HG03354 (cell line): ENCODE data around the gene APOB.

Experiments
- ATAC-seq: cut with Tn5 transposase; IDR thresholded peaks from one replicate; pipeline ENCODE4 v1.9.1; 2021; ENCODE audit warnings: mild to moderate bottlenecking; ENCODE audit not compliant: unreplicated experiment, poor library complexity, severe bottlenecking

APOB gene

DNA sequence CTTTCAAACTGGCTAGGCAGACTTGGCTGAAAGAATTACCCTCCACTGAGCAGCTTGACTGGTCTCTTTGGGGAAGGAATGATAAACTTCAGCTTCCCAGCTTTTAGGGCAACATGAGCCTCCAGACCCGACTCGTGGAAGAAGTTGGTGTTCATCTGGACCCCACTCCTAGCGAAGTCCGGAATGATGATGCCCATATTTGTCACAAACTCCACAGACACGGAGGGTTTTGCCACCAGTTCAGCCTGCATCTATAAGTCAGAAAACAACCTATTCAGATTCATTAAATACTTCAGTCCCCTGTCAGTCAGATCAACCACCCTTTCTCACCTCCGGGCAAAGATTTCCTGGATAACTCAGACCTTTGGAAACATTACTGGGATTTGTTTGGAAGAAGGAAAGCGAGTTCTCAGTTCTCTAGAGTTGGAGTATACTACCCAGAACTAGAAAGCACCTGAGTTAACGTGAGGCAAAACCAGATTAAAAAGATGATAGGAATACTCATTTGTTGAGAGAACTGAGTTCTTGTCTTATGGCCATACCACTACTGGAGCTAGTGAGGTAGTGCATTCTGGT lies 21.0 kb downstream of the APOB start:
- no peak for ATAC-seq

GRCh38 chr2:21021430-21021829 lies 22.4 kb downstream of the APOB start:
- no peak for ATAC-seq

GRCh38 chr2:21020668-21021288 lies 23.1 kb downstream of the APOB start:
- no peak for ATAC-seq

GRCh38 chr2:21020031-21020667 lies 23.7 kb downstream of the APOB start:
- no peak for ATAC-seq

DNA sequence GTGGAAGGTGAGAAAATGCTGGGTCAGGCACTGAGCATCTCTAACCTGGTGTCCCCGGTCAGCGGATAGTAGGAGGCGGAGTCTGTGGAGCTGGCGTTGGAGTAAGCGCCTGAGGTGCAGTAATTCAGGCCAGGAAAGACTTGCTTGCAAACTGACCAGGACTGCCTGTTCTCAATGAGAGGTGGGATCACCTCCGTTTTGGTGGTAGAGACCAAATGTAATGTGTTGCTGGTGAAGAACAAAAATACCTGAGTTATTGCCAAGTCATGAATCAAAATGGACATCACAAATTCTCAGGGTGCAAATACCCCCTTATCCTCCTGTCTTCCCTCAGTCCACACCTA lies 24.2 kb downstream of the APOB start:
- no peak for ATAC-seq

DNA sequence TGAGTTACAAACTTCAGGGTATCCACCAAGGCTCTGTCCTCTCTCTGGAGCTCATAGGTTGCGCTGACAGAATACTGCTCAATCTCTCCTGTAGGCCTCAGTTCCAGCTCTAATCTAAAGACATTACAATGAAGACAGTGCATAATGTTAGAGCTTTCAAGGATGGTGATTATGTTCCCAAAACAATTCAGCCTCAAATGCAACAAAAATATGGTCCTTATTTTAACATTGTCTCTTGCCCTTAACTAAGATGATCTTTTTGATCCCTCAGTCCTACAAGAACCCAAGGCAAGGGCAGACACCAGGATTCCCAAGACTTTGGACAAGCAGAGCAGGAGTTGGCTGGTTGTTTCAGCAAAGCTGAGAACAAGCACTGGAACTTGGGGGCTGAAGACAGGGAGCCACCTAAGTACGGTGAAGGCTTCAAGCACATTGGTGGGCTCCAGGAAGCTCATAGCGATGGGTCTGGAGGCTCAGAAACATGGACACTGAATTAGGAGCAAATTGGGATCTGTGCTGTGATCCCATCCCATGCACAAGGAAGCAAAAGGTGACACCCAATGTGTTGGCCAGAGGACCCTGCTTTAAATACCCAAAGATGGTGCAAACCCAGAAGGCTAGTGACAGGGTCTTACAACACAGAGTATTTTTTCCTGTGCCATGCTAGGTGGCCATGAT lies 24.7 kb downstream of the APOB start:
- no peak for ATAC-seq

DNA sequence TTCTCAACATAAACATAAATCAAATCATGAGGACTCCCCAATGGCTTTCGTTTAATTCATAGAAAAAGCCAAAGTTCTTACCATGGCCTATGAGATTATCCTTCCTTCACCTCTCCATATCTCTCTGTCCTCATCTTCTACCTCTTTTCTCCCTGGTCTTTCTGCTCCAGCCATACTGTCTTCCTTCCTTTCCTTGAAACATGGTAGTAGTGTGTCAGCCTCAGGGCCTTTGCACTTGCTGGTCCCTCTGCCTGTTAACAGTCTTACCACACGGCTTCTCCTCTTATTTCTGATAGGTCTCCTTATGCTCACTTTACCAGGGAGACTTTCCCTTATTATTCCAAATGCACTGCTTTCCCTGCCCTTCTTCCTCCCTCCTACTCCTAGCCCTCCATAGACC lies 25.6 kb downstream of the APOB start:
- no peak for ATAC-seq

- no peak for ATAC-seq
These were observed 26.1 kb downstream of the APOB start for GRCh38 chr2:21017748-21018276.

GRCh38 chr2:21015281-21015645 lies 28.6 kb downstream of the APOB start:
- no peak for ATAC-seq

- no peak for ATAC-seq
These were observed 29.3 kb downstream of the APOB start for GRCh38 chr2:21014364-21015280.

- ATAC-seq = no peak
These were observed 30.6 kb downstream of the APOB start for GRCh38 chr2:21013043-21013816.

DNA sequence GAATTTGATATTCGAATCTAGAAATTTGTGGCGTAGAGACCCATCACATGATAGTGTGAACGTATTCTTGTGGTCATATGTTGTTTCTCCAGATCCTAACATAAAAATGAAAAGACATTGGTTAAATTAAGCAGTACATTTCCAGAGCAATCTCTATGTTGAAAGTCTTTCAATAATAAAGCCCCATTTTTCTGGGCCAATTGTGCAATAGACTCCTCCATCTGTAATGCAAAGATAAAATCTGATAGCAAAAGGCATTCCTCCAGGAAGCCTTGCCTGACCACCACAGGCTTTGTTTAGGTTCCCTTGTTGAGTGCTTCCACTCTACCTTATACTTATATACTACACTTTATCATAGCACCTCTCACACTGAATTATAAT lies 31.3 kb downstream of the APOB start:
- ATAC-seq = no peak

- no peak for ATAC-seq
These were observed 31.9 kb downstream of the APOB start for GRCh38 chr2:21011876-21012556.

GRCh38 chr2:21011453-21011852 lies 32.4 kb downstream of the APOB start:
- ATAC-seq = no peak

DNA sequence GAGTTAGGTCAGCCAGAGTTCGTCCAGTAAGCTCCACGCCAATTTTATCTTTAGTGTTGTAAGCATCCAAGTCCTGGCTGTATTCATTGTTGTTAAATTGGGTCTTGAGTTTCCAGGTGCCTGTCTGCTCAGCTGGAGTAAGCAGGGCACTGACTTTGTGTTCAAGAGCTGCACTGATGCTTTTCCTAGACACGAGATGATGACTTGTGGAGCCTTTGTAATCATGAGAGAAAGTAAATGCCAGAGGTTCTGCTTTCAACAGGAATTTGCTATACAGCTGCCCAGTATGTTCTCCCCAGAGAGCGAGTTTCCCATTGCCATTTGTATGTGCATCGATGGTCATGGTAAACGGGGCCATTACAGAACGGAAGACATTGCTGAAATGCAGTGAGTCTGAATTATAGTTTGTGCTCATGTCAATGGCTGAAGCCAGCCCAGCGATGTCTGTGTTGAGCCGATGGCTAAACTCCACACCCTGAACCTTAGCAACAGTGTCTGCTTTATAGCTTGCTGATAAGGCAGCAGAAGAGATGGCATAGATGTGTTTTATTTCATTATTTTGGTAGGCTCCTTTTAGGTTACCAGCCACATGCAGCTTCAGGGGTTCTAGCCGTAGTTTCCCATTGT lies 32.9 kb downstream of the APOB start:
- ATAC-seq = no peak

- ATAC-seq = no peak
These were observed 34.1 kb downstream of the APOB start for GRCh38 chr2:21009662-21010225.

DNA sequence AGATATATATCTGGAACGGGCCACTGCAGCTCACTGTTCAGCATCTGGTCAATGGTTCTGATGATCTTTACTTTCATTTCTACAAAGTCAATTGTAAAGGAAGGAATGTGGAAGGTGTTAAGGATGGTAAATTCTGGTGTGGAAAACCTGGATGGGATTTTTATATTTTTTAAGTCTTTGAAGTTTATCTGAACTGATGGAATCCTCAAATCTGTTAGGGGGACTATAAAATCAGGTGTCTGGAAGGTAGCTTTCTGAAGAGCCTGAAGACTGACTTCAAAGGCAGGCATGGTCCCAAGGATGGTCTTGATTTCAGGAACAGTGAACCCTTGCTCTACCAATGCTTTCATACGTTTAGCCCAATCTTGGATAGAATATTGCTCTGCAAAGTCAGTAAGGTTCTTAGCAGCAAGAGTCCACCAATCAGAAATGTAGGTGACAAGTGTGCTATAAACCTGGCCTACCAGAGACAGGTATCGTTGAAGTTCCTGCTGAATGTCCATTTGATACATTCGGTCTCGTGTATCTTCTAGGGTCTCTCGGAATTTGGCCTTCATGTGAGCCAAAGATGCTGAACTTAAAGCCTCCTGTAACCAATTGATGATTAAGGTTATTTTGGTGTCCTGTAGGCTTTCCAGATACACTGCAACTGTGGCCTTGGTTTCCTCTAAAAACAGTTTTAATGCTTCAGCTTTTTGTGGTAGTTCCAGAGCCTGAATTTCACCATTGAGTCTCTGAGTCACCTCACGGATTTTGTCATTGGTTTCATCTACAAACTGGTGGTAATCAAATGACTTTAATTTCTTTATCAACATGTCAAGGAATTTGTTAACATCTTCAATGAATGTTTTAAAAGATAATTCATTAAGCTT lies 34.8 kb downstream of the APOB start:
- ATAC-seq = no peak
